Endothelial cell of hepatic sinusoid (primary cell): Measurements from ENCODE around the gene ARCN1.
"Not testable (repeated sequence)": the region's sequence is repeated elsewhere in the genome, so short reads cannot be mapped to it uniquely, and the experiment has no call there.

Experiments used
- in situ Hi-C: cut with HindIII; loops from 2 replicates; pipeline ENCODE4 v1.10.0; 2017; ENCODE audit warnings: low sequenced_read_pairs

The ARCN1 gene

DNA sequence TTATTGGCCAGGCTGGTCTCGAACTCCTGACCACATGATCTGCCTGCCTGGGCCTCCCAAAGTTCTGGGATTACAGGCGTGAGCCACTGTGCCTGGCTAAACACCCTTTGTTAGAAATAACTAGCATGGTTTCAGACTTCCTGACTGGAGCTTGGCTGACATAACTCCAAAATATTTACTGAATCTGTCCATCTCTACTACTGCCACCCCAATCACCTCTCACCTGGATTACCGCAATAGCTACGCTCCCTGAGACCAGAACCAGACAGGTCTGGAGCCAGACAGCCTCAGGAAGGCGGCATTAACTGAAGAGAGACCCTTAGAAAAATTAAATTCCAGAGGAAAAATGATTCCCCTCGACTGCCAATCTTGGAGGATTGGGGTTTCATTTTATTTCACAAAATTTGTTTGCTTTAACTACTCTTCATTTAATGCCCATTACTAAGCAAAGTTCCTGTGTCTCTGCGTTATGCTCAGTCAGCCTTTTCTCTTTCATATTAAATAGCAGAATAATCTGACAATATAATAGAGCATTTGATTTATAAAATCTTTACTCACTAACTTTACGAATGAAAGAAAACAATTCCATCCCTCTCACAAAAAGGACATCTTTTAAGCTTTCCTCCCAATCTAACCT, 28.1 kb upstream of the ARCN1 start:
- in situ Hi-C loops: no loop called here

DNA sequence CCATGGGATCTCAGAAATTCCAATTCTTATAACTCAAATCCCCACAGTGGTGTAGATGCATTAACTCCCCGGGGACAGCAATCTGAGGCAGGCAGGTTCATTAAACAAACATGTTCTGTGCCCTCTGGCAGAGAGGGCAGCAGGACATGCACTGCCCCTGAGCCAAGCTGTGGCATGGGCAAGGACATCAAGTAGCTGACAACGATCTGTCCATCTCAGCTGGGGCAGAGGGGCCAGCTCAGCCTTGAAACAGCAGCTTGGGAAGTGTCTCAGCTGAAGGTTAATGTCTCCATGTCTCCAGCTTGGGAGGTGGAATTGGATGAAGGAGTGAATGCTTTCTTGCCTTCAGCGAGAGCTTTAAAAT, 27.6 kb upstream of the ARCN1 start:
- in situ Hi-C loops: no loop called here

DNA sequence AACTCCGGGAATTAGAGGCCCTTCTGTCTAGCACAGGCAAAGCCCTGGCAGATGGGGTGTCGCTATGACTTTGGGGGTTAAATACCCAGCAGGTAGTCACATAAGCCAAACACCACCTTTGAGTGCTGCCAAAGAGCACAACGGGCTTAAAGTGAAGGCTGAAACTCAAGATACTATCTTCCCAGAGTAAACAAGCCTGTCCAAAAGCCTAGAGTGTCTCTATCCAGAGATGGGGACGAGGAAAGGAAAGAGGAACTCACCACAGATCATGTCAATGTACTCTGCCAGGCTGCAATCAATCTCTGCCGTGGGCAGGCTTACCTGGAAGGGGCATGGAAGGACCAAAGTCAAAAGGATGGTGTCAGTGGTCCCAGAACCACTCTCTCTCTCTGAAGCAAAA, 26.7 kb upstream of the ARCN1 start:
- in situ Hi-C loops: no loop called here

DNA sequence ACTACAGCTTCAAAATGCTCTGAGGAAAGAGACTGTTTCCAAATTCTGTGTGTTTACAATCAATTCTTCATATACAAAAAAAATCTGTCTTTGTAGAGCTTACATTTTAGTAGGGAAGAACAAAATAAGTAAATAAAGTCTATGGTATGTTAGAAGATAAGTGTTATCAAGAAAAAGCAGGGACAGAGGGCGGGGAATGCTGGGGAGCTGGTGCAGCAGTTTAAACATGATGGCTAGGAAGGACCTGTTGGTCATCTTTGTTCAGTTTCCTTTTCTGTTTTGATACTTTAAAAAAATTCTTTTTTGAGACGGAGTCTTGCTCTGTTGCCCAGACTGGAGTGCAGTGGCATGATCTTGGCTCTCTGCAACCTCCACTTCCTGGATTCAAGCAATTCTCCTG, 25.1 kb upstream of the ARCN1 start:
- in situ Hi-C loops: no loop called here

DNA sequence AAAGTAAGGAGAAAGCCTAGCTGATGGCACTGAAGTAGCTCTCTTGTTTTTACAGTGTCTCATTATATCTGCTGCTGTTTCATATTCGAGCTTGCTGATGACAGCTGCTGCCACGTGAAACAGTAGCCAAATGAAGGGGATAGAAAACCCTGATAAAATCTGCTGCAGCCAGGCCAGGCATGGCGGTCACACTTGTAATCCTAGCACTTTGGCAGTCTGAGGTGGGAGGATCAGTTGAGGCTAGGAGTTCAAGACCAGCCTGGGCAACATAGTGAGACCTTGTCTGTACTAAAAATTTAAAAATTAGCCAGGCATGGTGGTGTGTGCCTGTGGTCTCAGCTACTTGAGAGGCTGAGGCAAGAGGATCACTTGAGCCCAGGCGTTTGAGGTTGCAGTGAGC, 19.9 kb upstream of the ARCN1 start:
- in situ Hi-C loops: no loop called here

DNA sequence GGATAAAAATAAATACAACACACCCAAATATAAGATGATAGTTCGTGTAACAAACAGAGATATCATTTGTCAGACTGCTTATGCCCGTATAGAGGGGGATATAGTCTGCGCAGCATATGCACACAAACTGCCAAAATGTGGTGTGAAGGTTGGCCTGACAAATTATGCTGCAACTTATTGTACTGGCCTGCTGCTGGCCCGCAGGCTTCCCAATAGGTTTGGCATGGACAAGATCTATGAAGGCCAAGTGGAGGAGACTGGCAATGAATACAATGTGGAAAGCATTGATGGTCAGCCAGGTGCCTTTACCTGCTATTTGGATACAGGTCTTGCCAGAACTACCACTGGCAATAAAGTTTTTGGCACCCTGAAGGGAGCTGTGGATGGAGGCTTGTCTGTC, 11.4 kb upstream of the ARCN1 start:
- in situ Hi-C loops: no loop called here

DNA sequence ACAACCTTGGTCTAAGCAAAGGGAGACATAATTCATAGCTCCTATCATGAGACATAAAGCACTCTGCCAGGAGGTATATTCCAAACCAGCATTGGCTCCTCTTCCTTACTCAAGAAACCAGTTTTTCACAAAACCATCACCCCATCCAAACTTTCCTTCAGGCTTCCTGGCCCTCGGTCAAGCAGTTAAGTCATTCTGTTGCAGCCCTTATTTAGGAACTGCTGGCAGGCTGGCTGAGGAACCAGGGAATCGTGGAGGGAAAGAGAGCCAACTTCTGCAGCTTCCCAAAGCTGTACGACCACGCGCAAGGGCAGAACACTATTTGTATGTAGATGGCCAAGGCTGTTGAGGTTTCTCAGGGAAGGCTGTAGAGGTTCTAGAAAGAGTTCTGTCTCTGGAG, 7.2 kb upstream of the ARCN1 start:
- in situ Hi-C loops: no loop called here

DNA sequence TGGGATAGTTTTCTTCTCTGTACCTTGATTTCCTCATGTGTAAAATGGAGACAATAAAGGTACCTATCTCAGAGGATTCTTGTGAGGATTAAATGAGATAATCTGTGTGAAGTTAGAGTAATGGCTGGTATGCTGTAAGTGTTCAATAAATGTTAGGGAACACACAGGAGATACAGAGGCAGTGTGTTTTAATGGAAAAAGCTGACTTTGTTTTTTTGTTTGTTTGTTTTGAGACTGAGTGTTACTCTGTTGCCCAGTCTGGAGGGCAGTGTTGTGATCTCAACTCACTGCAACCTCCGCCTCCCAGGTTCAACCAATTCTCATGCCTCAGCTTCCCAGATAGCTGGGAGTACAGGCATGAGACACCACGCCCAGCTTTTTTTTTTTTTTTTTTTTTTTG, 2.5 kb upstream of the ARCN1 start:
- in situ Hi-C loops: no loop called here

DNA sequence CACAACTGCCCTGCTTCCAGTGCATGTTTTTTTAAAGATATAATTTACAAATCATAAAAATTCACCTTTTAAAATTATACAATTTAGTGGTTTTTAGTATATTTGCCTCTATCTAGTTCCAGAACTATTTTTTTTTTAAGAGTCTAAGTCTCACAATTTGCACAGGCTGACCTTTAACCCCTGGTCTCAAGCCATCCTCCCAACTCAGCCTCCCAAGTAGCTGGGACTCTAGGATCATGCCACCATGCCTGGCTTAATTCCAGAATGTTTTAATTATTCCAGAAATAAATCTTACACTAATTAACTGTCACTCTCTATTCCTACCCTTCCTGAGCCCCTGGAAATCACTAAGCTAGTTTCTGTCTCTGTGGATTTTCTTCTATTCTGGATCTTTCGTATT, 1.4 kb upstream of the ARCN1 start:
- in situ Hi-C loops: no loop called here

DNA sequence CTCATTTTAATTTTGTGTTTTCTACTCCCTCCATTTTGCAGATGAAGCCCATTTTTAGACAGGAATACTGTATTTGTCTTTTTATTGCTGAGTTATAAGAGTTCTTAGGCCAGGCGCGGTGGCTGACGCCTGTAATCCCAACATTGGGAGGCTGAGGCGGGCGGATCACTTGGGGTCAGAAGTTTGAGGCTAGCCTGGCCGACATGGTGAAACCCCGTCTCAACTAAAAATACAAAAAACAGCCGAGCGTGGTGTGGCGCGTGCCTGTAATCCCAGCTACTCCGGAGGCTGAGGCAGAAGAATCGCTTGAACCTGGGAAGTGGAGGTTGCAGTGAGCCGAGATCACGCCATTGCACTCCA, 528 bp upstream of the ARCN1 start:
- in situ Hi-C loops: not testable (repeated sequence)

DNA sequence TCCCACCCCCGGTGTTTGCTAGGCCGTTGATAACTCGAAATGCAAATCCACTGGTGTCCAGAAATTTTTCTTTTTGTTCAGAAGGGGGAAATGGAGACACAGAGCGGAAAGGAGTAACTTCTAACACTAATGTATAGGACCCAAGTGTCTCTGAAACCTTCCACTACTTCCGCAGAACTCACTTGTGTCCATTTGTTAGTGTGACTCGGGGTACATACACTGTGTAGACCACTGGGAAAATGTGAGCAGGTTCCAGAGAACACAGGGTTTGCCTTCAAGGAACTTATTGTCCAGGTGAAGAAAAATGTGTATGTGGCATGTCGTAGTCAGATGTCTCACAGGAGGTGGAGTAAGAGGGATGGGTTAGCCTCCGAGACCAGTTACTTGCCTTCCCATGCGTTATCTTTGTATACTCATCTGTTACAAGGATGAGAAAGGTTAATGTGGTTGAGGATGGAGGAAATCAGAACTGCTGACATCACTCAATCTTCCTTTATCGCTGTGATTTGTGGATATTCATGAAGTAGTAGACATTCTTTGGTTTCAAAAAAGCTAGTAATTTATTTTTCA, 857 bp downstream of the ARCN1 start:
- in situ Hi-C loops: no loop called here

DNA sequence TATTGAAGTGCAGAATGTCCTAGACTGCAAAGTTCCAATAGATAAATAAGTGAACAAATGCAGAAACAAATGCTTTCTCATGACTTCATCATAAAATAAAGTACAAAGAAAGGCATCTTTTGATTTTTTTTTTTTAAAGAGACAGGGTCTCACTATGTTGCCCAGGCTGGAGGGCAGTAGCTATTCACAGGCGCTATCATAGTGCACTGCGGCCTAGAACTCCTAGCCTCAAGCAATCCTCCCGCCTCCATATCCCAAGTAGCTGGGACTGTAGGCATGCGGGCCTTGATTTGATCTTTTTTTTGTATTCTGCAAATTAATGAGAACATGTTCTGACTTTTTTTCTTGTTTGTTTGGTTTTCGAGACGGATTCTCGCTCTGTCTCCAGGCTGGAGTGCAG, 2.4 kb downstream of the ARCN1 start:
- in situ Hi-C loops: no loop called here

DNA sequence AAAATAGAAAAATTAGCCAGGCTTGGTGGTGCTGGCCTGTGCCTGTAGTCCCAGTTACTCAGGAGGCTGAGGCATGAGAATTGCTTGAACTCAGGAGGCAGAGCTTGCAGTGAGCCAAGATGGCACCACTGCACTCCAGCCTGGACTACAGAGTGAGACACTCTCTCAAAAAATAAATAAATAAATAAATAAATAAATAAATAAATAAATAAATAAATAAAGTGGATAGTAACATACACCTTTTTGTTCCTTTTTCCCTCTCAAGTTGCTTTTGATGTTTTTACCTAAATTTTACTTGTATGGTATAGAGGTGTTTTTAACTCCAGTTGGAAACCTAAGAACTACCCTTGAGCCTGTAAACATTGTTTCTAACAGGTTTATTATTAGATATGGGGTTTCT, 5.8 kb downstream of the ARCN1 start:
- in situ Hi-C loops: not testable (repeated sequence)

DNA sequence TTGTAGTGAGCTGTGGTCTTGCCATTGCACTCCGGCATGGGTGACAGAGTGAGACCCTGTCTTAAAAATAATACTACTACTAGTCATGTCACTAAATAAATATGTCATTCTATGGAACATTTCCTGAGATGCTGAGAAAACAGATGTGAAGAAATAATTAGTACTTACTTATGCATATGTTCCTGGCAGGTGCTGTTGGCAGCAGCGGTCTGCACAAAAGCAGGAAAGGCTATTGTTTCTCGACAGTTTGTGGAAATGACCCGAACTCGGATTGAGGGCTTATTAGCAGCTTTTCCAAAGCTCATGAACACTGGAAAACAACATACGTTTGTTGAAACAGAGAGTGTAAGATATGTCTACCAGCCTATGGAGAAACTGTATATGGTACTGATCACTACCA, 8.8 kb downstream of the ARCN1 start:
- in situ Hi-C loops: no loop called here

DNA sequence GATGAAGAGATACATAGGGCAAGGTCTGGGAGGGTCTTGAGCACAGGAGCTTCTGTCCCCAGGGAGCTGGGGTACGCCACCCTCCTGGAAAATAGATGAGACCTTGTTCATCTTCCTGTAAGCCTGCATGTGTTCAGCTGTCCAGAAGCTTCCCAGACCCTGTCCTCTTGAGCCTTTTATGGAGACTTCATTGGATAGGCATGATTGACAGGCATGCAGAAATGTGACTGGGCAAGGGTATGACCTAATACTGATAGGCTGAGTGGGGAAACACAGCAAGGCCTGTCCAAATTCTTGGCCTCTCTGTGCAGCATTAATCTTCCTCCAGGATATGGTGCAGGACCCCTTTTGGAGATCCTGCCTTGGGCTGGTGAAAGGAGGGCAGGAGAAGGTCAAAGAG, 15.7 kb downstream of the ARCN1 start:
- in situ Hi-C loops: no loop called here

DNA sequence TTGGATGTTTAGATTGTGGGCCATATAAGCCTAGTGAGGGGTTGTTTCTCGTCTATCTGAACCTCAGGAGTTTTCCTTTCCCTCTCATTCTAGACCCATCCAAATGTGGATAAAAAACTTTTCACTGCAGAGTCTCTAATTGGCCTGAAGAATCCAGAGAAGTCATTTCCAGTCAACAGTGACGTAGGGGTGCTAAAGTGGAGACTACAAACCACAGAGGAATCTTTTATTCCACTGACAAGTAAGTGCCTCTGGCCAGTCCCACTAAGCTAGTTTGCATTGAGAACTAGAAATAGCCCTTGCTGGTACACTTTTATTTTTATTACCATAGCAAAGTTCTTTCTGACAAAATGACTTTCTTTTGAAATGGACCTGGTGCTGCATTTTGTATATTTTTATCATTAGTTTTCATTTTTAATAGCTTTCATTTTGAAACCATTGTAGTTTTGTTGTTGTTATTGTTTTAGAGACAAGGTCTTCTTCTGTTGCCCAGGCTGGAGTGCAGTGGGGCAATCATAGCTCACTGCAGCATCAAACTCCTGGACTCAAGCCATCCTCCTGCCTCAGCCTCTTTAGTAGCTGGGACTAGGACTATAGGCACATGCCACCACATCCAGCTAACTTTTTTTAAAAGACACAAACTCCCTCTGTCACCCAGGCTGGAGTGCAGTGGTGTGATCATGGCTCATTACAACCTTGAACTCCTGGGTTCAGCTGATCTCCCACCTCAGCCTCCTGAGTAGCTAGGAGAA, 20.6 kb downstream of the ARCN1 start:
- in situ Hi-C loops: no loop called here

DNA sequence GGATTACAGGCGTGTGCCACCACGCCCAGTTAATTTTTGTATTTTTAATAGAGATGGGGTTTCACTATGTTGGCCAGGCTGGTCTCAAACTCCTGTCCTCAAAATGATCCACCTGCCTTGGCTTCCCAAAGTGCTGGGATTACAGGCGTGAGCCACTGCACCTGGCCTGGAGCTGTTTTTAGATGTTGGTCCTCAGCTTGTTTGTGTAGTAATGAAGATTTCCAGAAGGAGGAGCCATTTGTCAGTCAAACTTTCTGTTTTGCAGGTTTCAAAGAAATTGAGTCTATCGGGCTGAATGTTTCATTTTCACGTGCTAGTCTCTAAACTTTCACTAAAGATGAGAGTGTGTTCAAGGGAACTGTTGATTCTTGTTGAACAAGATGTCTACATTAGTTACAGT, 22.8 kb downstream of the ARCN1 start:
- in situ Hi-C loops: not testable (repeated sequence)

DNA sequence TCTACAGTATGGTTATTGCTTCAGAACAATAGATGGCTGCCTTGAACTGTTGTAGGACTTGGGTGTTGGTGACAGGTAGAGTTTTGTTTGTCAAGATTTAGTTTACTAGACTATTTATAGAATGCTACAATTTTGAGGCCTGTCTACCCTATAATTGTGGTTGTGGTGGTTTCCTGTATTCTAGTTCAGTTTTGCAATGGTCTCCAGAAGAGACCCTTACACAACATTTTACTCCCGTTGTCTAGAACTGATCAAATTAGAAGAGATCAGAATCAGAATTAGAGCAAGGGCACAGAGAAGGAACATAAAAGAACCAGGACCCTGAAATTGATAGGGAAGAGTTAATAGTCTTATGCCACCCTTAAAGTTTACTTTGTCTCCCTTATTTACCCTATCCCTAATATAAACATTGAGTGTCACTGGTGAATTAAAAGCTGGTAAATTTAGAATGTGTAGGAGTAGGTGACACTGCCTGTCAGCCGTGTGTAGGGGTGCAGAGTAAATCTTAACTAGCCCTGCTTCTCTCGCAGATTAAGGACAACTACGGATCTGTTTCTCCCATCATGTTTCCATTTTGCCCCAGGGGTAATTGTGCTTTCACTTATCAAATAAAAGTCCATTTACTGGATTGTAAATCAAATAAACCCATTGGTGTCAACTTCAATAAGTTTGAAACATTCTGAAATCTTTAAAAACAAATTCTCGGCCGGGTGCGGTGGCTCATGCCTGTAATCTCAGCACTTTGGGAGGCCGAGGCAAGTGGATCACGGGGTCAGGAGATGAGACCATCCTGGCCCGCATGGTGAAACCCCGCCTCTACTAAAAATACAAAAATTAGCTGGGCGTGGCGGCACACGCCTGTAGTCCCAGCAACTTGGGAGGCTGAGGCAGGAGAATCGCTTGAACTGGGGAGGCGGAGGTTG, 24.3 kb downstream of the ARCN1 start:
- in situ Hi-C loops: no loop called here

DNA sequence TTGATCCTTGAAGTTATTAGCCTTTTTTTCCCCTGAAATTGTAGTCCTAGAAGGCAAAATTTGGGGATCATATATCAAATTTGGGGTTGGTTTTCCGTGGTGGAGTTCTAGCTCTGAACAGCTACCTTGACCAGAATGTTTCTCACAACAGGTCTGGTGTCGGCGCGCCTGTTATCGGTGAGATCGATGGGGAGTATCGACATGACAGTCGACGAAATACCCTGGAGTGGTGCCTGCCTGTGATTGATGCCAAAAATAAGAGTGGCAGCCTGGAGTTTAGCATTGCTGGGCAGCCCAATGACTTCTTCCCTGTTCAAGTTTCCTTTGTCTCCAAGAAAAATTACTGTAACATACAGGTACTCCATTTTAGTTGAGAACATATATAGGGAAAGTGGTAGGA, 25.3 kb downstream of the ARCN1 start:
- in situ Hi-C loops: no loop called here

DNA sequence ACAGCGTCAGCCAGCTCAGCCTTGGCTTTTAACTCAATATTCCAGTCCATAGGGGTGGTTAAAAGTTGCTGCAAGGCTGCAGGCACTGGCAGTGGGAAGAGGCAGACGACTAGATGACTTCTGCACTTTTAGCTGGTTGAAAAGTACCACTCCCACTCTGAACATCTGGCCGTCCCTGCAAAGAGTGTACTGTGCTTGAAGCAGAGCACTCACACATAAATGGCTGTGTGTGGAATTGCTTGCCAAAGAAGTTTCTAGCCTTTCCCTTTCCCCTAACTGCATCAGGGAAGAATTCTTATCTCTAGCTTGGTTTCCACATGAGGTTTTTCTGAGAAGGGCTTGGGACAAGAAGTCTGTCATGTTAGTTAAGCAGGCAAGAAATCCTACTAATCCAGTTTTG, 30.1 kb downstream of the ARCN1 start:
- in situ Hi-C loops: no loop called here

DNA sequence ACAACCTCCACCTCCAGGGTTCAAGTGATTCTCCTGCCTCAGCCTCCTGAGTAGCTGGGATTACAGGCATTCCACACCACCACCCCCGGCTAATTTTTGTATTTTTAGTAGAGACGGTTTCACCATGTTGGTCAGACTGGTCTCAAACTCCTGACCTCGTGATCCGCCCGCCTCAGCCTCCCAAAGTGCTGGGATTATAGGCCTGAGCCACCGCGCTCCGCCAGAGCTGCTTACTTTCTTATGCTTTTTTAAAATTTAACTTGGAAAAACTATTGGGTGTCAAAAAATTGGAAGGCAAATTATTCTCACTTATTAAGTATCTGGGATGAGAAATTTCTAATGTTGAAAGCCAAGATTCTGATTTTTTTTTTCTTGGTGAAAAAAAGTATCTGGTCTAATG, 31.5 kb downstream of the ARCN1 start:
- in situ Hi-C loops: not testable (repeated sequence)

DNA sequence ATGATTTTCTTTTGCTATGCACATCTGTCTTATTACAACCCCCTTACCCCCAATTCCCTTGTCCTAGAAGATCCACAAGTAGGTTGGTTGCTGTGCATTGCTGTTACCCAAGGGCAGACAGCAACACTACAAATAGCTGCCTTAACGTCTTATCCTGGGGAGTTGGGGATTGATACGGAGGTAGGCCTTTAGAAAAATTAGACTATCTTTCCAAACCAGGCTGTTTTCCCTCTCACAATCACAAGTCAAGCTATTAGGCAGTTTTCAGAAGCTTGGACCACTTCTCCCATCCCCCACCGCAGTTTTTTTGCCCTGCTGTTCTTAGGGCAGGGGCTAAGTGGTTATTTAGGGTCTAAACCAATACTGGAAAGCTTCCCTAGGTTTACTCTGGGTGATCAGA, 32.4 kb downstream of the ARCN1 start:
- in situ Hi-C loops: no loop called here
